Measurements from ENCODE around the gene TMEM221. TPM values are rescaled to one million over a fixed set of nuclear protein-coding genes. Genes with fewer than 3 reads are reported as not detected.

The TMEM221 gene
- total and polyA plus RNA-seq, 10 of the 15 experiments (the other 5 are each of a cell fraction or from before 2014, with no cell fraction given): 0.04 to 0.24 TPM; not detected in 8

DNA sequence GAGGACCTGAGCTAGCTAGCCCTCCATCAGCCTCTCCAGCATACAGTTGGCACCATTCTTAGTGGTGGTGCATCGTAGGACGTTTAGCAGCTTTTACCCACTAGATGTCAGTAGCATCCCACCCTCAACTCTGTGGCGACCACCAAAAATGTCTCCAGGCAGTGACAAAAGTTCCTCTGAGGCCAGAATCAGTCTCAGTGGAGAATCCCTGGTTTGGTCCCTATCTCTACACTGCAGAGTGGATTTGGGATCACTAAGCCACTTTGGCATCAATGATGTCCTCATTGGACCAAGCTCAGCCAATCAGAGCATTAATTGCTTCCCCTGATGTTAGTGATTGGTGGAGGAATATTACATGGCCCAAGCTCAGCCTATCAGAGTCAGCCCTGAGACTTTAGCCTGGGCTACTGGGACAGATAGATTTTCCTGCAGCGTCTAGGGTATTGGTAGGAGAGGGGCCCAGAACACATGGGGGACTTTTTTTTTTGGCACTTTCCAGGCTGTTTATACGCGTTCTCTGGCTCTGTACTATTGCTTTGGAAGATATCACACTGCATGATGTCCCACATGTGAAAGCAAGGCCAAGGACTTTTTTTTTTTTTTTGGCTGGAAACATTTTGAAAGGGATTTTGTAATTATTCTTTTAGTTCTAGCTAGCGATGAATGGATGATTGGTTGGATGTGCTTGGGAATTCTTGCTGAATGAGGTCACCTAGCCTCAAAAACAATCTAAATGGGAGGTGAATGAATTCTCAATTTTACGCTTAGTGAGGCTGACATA, 7.0 kb downstream of the TMEM221 start (continued):
- TF ChIP-seq BCLAF1 (IDR thresholded peaks at IDR 0.05) (no peak), ZBTB11 (CRISPR knock-in tag; IDR thresholded peaks at IDR 0.05) (no peak)

GRCh38 chr19:17436874-17437267, 11.6 kb downstream of the TMEM221 start:
- no peaks in the 10 kb centered on the region for H4K20me1 ChIP-seq (ENCODE audit: control insufficient read depth, insufficient read depth)
- ChIA-PET RAD21 (ENCODE audit: unreplicated experiment) (no interaction called here), SMC1A (ENCODE audit: uncharacterized antibody, unreplicated experiment) (interaction anchor here (0.6 kb wide), 1 partner anchor 58 kb away, joined by 4 read pairs; no protein-coding TSS in a partner anchor), POLR2A (no interaction called here), CTCF (interaction anchor here (0.9 kb wide), 1 partner anchor 9 kb away, joined by 3 read pairs; no protein-coding TSS in a partner anchor)
- no peaks in the 10 kb centered on the region for H3K27me3 ChIP-seq (replicated peaks in 1 of 2; ENCODE audit: control insufficient read depth in 2 of 2, insufficient read depth in 2 of 2, low read length in 1 of 2)
- H3K9ac ChIP-seq (ENCODE audit: control insufficient read depth, insufficient read depth, low read length): no peak overlapping the region
- H3K27ac ChIP-seq (ENCODE audit: control insufficient read depth, insufficient read depth): no peak overlapping the region
- in situ Hi-C loops (cut with MboI) (no loop called here), intact Hi-C loops (cut with micrococcal nuclease; ENCODE audit: unreplicated experiment) (no loop called here)
- no TSS peak for BruUV-seq (replicated peaks)
- ATAC-seq (no peak), FAIRE-seq (no peak), DNase-seq (ENCODE audit: low read depth, low spot score) (no peak)
- no peaks in the 10 kb centered on the region; the same call in 2 of the 3 replicates for H3K9me3 ChIP-seq (replicated peaks; ENCODE audit: control insufficient read depth, insufficient read depth, low read length)
- H3K4me1 ChIP-seq (ENCODE audit: control insufficient read depth, insufficient read depth, low read length): no peaks in the 10 kb centered on the region
- H3K4me3 ChIP-seq: no peak overlapping the region
- WGBS (ENCODE audit: insufficient coverage, insufficient replicate concordance, low lambda C conversion rate, missing lambda C conversion rate): 55% methylated on average over 7 of the region's 7 CpGs
- no peaks in the 10 kb centered on the region for H3K79me2 ChIP-seq (ENCODE audit: control insufficient read depth, insufficient read depth, low read length)
- H3K4me2 ChIP-seq (ENCODE audit: control insufficient read depth, insufficient read depth): no peak overlapping the region
- H2AFZ ChIP-seq (ENCODE audit: control insufficient read depth, low read depth, low read length): no peak overlapping the region
- no peaks in the 10 kb centered on the region for H3K36me3 ChIP-seq (ENCODE audit: control insufficient read depth in 2 of 2, insufficient read depth in 2 of 2, low read length in 1 of 2)
- no peak for TF ChIP-seq ZNF274 (IDR thresholded peaks at IDR 0.05; ENCODE audit: insufficient read depth, insufficient read length)
- no peak for TF ChIP-seq GABPA (IDR thresholded peaks at IDR 0.05; ENCODE audit: low read depth)
- TF ChIP-seq, protein P1, sequence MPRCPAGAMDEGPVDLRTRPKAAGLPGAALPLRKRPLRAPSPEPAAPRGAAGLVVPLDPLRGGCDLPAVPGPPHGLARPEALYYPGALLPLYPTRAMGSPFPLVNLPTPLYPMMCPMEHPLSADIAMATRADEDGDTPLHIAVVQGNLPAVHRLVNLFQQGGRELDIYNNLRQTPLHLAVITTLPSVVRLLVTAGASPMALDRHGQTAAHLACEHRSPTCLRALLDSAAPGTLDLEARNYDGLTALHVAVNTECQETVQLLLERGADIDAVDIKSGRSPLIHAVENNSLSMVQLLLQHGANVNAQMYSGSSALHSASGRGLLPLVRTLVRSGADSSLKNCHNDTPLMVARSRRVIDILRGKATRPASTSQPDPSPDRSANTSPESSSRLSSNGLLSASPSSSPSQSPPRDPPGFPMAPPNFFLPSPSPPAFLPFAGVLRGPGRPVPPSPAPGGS (IDR thresholded peaks at IDR 0.05; ENCODE audit: borderline replicate concordance, insufficient read depth, low read depth, low read length, poor library complexity, severe bottlenecking): no peak
- TF ChIP-seq ZBTB11 (CRISPR knock-in tag; IDR thresholded peaks at IDR 0.05): no peak
- no peak for TF ChIP-seq IKZF2 (IDR thresholded peaks at IDR 0.05)
- TF ChIP-seq RBBP5 (conservative IDR thresholded peaks at IDR 0.05): no peak
- TF ChIP-seq, protein P2, sequence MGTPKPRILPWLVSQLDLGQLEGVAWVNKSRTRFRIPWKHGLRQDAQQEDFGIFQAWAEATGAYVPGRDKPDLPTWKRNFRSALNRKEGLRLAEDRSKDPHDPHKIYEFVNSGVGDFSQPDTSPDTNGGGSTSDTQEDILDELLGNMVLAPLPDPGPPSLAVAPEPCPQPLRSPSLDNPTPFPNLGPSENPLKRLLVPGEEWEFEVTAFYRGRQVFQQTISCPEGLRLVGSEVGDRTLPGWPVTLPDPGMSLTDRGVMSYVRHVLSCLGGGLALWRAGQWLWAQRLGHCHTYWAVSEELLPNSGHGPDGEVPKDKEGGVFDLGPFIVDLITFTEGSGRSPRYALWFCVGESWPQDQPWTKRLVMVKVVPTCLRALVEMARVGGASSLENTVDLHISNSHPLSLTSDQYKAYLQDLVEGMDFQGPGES (IDR thresholded peaks at IDR 0.05): no peak
